ENCODE results near the gene UTS2R. TPM values are rescaled to one million over a fixed set of nuclear protein-coding genes. Genes with fewer than 3 reads are reported as not detected.

Gene UTS2R
- total RNA-seq, 1 donor from 2014 or later, result not detected

DNA sequence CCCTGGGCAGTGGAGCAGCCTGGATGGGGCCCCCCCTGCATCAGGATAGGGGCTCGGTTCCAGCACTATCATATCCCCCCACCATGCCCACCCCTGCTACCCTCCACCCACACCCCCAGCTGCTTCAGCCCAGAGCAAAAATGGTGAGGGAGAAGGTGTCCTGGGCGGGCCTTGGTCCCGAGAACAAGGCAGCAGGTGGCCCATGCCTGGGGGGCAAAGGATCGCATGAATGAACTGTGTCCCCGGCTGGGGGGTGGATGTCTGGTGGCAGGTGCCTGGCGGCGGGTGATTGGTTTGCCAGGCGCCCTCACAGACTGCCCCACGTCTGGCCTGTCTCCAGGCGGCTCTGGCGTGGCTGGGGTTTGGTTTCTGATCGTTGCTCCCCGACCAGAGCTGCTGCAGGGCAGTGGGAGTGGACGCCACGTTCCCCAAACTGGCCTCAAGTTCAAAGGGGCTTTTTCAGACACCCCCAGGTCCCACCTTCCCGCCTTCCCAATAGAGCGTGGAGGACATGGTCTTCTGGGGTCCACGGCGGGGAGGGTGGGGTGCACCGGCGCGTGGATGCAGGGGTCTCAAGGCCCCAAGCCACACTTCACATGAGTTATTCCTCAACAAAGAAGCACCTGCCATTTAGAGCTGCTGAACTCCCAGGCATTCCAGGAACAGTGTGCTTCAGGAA, 12.6 kb downstream of the UTS2R start:
- peaks cover 9% of the 10 kb centered on the region for H3K4me1 Mint-ChIP-seq (ENCODE audit: unreplicated experiment)
- H3K27me3 Mint-ChIP-seq (ENCODE audit: unreplicated experiment), result peaks cover 14% of the 10 kb centered on the region
- H3K4me3 Mint-ChIP-seq (ENCODE audit: unreplicated experiment), result no peak overlapping the region
- H3K9me3 Mint-ChIP-seq (ENCODE audit: unreplicated experiment), result no peaks in the 10 kb centered on the region
- no peaks in the 10 kb centered on the region for H3K36me3 Mint-ChIP-seq (ENCODE audit: unreplicated experiment)
- no peak for DNase-seq (ENCODE audit: extremely low spot score, unreplicated experiment)
- TF ChIP-seq, protein P1, sequence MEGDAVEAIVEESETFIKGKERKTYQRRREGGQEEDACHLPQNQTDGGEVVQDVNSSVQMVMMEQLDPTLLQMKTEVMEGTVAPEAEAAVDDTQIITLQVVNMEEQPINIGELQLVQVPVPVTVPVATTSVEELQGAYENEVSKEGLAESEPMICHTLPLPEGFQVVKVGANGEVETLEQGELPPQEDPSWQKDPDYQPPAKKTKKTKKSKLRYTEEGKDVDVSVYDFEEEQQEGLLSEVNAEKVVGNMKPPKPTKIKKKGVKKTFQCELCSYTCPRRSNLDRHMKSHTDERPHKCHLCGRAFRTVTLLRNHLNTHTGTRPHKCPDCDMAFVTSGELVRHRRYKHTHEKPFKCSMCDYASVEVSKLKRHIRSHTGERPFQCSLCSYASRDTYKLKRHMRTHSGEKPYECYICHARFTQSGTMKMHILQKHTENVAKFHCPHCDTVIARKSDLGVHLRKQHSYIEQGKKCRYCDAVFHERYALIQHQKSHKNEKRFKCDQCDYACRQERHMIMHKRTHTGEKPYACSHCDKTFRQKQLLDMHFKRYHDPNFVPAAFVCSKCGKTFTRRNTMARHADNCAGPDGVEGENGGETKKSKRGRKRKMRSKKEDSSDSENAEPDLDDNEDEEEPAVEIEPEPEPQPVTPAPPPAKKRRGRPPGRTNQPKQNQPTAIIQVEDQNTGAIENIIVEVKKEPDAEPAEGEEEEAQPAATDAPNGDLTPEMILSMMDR (IDR thresholded peaks at IDR 0.05), result no peak
- no peak overlapping the region for H3K27ac Mint-ChIP-seq (ENCODE audit: unreplicated experiment)

DNA sequence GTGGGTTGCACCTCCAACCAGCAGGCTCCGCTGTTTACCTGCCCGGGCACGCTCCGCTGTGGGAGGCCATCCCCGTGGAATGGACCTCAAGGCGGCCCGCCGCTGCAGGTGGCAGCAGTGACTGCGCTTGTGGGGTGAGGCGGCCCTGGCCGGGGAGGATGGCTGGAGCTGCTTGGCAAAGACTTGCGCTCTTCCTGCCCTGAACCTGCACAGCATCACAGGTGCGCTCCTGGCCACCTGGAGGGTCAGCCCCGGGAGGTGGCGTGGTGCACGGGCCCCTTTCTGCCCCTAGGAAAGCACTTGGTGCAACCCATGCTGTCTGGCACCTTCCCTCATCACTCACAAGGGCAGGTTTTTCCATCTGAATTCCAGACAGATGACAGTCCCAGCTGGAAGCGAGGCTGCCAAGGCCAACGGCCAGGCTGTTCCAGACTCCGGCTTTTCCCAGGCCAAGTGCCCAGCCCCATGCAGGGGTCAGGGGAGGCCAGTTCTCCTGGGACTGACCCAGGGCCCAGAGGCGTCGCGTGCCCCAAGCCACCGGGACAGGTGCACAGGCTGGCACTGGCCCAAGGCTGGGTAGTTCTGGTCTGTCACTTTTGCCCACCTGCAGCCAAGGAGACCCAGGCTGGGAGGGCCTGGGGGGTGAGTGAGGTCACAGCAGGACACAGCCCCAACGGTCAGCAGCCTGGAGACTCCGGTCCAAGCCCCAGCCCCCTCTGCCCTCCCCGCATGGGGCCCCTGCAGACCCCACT, 13.3 kb downstream of the UTS2R start:
- H3K4me3 Mint-ChIP-seq (ENCODE audit: unreplicated experiment), result no peak overlapping the region
- no peak overlapping the region for H3K27ac Mint-ChIP-seq (ENCODE audit: unreplicated experiment)
- H3K4me1 Mint-ChIP-seq (ENCODE audit: unreplicated experiment), result peaks cover 11% of the 10 kb centered on the region
- no peaks in the 10 kb centered on the region for H3K36me3 Mint-ChIP-seq (ENCODE audit: unreplicated experiment)
- DNase-seq (ENCODE audit: extremely low spot score, unreplicated experiment), result no peak
- no peaks in the 10 kb centered on the region for H3K9me3 Mint-ChIP-seq (ENCODE audit: unreplicated experiment)
- H3K27me3 Mint-ChIP-seq (ENCODE audit: unreplicated experiment), result peaks cover 13% of the 10 kb centered on the region
- TF ChIP-seq, protein P1 (IDR thresholded peaks at IDR 0.05), result no peak

DNA sequence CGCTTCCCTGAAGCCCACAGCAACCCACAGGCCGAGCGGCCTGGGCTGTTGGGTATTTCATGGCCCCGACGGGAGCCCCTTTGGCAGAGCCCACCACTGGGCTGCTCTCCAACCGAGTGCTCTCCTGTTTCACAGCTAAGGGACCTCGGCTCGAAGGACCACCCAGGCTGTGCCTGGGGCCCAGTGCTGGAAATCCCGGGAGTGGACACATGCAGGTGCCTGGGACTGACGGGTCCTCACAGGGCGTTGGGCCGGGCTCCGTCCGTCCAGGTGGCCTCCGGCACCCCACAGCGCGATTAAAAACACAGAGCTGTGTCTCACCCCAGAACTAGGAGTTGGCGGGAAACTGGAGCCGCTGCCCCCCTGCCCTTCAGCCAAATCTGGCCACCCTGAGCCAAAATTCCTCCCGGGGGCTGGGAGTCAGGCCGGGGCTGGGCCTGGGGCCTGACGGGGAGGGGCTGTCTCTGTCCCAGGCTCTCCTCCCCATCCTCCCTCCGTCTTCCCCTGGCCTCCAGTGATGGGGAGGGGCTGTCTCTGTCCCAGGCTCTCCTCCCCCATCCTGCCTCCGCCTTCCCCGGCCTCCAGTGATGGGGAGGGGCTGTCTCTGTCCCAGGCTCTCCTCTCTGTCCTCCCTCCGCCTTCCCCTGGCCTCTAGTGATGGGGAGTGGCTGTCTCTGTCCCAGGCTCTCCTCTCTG, 14.1 kb downstream of the UTS2R start:
- no peak overlapping the region for H3K4me3 Mint-ChIP-seq (ENCODE audit: unreplicated experiment)
- H3K9me3 Mint-ChIP-seq (ENCODE audit: unreplicated experiment), result no peaks in the 10 kb centered on the region
- peaks cover 9% of the 10 kb centered on the region for H3K27me3 Mint-ChIP-seq (ENCODE audit: unreplicated experiment)
- no peak for DNase-seq (ENCODE audit: extremely low spot score, unreplicated experiment)
- TF ChIP-seq, protein P1 (IDR thresholded peaks at IDR 0.05), result no peak
- H3K27ac Mint-ChIP-seq (ENCODE audit: unreplicated experiment), result no peak overlapping the region
- peaks cover 11% of the 10 kb centered on the region for H3K4me1 Mint-ChIP-seq (ENCODE audit: unreplicated experiment)
- no peaks in the 10 kb centered on the region for H3K36me3 Mint-ChIP-seq (ENCODE audit: unreplicated experiment)

DNA sequence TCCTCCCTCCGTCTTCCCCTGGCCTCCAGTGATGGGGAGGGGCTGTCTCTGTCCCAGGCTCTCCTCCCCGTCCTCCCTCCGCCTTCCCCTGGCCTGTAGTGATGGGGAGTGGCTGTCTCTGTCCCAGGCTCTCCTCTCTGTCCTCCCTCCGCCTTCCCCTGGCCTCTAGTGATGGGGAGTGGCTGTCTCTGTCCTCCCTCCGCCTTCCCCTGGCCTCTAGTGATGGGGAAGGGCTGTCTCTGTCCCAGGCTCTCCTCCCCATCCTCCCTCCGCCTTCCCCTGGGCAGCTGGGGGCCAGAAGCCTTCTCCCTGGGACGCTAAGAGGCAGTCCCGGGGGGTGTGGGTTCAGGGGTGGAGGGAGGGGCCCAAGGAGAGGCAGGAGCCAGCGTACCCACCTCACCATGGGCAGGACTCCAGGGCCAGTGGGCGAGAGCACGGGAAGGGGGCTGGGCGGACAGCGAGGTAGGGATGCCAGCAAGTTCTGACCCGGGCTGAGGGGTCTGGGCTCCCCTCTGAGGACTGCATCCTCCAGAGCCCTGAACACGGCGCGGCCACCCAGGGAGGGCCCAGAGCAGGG, 14.8 kb downstream of the UTS2R start:
- no peak for DNase-seq (ENCODE audit: extremely low spot score, unreplicated experiment)
- H3K27me3 Mint-ChIP-seq (ENCODE audit: unreplicated experiment), result peaks cover 6% of the 10 kb centered on the region
- H3K9me3 Mint-ChIP-seq (ENCODE audit: unreplicated experiment), result no peaks in the 10 kb centered on the region
- no peak overlapping the region for H3K27ac Mint-ChIP-seq (ENCODE audit: unreplicated experiment)
- no peaks in the 10 kb centered on the region for H3K36me3 Mint-ChIP-seq (ENCODE audit: unreplicated experiment)
- peaks cover 11% of the 10 kb centered on the region for H3K4me1 Mint-ChIP-seq (ENCODE audit: unreplicated experiment)
- TF ChIP-seq, protein P1 (IDR thresholded peaks at IDR 0.05), result no peak
- no peak overlapping the region for H3K4me3 Mint-ChIP-seq (ENCODE audit: unreplicated experiment)

All from osteocyte (in vitro differentiated cells).